Middle frontal gyrus (tissue), 1 donor: ENCODE measurements around the gene MAPK14.
"Not testable (repeated sequence)": the region's sequence is repeated elsewhere in the genome, so short reads cannot be mapped to it uniquely, and the experiment has no call there.

Experiments
- DNase-seq: peaks from one replicate; pipeline ENCODE4 v3.0.0-alpha.2; 2015; ENCODE audit warnings: low spot score; ENCODE audit errors: extremely low spot score

Gene MAPK14

GRCh38 chr6:36121787-36122494 is 94.3 kb downstream of the MAPK14 start:
- DNase-seq: no peak

GRCh38 chr6:36122495-36123269 is 95.1 kb downstream of the MAPK14 start:
- no peak for DNase-seq

GRCh38 chr6:36123270-36124139 is 95.9 kb downstream of the MAPK14 start:
- DNase-seq: peak; percentile 70

GRCh38 chr6:36124346-36124745 is 96.7 kb downstream of the MAPK14 start:
- DNase-seq: not testable (repeated sequence)

GRCh38 chr6:36124881-36125280 is 97.3 kb downstream of the MAPK14 start:
- DNase-seq: no peak

GRCh38 chr6:36125575-36125974 is 98.0 kb downstream of the MAPK14 start:
- DNase-seq: no peak

- no peak for DNase-seq
Observed at GRCh38 chr6:36126121-36126520, 98.5 kb downstream of the MAPK14 start.

- DNase-seq: no peak
Observed at GRCh38 chr6:36126553-36127458, 99.2 kb downstream of the MAPK14 start.

- DNase-seq: no peak
Observed at GRCh38 chr6:36127462-36128016, 99.9 kb downstream of the MAPK14 start.

GRCh38 chr6:36128073-36128472 is 100.5 kb downstream of the MAPK14 start:
- DNase-seq: no peak

GRCh38 chr6:36128793-36129192 is 101.2 kb downstream of the MAPK14 start:
- no peak for DNase-seq

- DNase-seq: not testable (repeated sequence)
Observed at GRCh38 chr6:36129334-36129733, 101.7 kb downstream of the MAPK14 start.

GRCh38 chr6:36129941-36130666 is 102.5 kb downstream of the MAPK14 start, which contains the start of gene MAPK13:
MAPK13 (plus strand) TSS chr6:36130513; CDS start chr6:36130583, 70 bp downstream.
- no peak for DNase-seq

- DNase-seq: no peak
Observed at GRCh38 chr6:36130667-36131510, 103.3 kb downstream of the MAPK14 start.

- no peak for DNase-seq
Observed at GRCh38 chr6:36131511-36132245, 104.1 kb downstream of the MAPK14 start.

- no peak for DNase-seq
Observed at GRCh38 chr6:36132246-36132895, 104.8 kb downstream of the MAPK14 start.

- no peak for DNase-seq
Observed at GRCh38 chr6:36133148-36133547, 105.5 kb downstream of the MAPK14 start.
